ENCODE results near the gene AKT3. TPM values are rescaled to one million over a fixed set of nuclear protein-coding genes. Genes with fewer than 3 reads are reported as not detected.

Gene AKT3
- total RNA-seq, 4 donors from 2014 or later: 42.2 to 66.5 (median 60.0) TPM

- TF ChIP-seq CTCF (IDR thresholded peaks at IDR 0.05; ENCODE audit: low read depth): no peak
Measured at GRCh38 chr1:243549108-243549507, 300.9 kb downstream of the AKT3 start.

GRCh38 chr1:243548516-243548915, 301.5 kb downstream of the AKT3 start:
- no peak for TF ChIP-seq CTCF (IDR thresholded peaks at IDR 0.05; ENCODE audit: low read depth)

GRCh38 chr1:243547891-243548290, 302.2 kb downstream of the AKT3 start:
- no peak for TF ChIP-seq CTCF (IDR thresholded peaks at IDR 0.05; ENCODE audit: low read depth)

GRCh38 chr1:243546457-243546856, 303.6 kb downstream of the AKT3 start:
- TF ChIP-seq CTCF (IDR thresholded peaks at IDR 0.05; ENCODE audit: low read depth): no peak

- TF ChIP-seq CTCF (IDR thresholded peaks at IDR 0.05; ENCODE audit: low read depth): no peak
Measured at GRCh38 chr1:243543501-243543900, 306.5 kb downstream of the AKT3 start.

- no peak for TF ChIP-seq CTCF (IDR thresholded peaks at IDR 0.05; ENCODE audit: low read depth)
Measured at GRCh38 chr1:243542739-243543415, 307.2 kb downstream of the AKT3 start.

- TF ChIP-seq CTCF (IDR thresholded peaks at IDR 0.05; ENCODE audit: low read depth): no peak
Measured at GRCh38 chr1:243539636-243540035, 310.4 kb downstream of the AKT3 start.
